HG03457 (cell line): Measurements from ENCODE around the gene ZNF622.
A peak's percentile ranks its signal among the peaks of the same experiment; 100 is the strongest.
"Not testable (repeated sequence)": the region's sequence is repeated elsewhere in the genome, so short reads cannot be mapped to it uniquely, and the experiment has no call there.

Experiments used
- ATAC-seq: cut with Tn5 transposase; IDR thresholded peaks from one replicate; pipeline ENCODE4 v1.9.1; 2021; ENCODE audit warnings: moderate number of reproducible peaks; ENCODE audit not compliant: unreplicated experiment

Gene ZNF622

DNA sequence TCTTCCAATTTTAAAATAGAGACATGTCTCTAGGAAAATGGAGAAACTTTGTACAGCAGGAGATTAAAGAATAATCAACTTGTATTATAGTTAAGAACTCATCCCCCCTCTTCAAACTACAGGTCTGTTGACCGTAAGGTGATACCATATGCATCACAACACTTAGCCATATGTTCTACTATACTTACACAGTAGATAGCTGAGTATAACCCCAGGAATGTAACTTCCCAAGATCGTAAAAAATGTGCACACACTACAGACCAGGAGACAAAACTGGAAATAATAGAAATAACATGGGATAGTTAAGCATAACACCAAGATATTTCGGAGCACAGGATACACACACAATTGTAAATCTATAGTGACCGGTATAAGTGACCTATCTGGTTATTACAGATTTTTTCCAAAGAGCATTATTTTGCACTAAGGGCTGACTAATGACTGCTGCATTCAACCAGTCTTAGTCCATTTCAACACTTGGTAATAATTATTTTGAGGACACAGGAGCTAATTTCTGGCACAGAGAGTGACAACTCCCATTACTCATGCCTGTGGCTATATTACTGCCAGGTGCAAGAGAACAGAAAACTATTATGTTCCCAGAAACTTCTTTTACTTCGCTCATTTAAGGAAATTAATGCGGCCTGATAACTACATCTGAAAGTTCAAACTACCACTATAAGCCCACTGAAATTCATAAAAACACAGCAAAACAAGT, 15.4 kb upstream of the ZNF622 start:
- ATAC-seq = no peak

DNA sequence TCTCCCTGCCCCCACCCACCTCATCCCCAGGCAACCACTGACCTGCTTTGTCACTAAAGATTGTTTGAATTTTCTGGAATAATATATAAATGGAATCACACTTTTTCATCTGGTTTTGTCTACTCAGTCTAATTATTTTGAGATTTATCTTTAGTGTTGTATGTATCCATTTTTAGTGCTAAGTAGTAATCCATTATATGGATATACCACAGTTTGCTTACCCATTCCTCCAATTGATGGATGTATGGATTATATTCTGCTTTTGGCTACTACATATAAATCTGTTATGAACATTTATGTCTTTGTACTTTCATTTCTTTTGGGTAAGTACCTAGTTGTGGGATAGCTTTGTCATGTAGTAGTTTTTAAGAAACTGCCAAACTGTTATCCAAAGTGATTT, 14.5 kb upstream of the ZNF622 start:
- no peak for ATAC-seq

DNA sequence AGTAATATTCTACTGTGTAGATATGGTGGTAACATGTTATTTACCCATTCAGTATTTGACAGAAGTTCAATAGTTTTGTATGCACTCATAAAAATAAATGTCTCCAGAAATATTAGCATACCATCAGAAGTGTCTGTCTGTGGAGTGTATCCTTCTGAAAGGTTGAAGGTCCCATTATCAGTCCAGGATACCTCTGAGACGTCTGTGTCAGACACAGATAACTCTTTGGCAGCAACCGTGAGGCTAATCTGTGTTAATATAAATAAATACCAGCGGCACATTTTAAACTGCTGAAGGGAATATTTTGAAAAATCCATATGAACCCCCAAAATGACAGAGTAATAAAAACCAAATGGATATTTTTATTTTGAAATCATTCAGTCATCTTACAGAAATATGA, 11.9 kb upstream of the ZNF622 start:
- no peak for ATAC-seq

DNA sequence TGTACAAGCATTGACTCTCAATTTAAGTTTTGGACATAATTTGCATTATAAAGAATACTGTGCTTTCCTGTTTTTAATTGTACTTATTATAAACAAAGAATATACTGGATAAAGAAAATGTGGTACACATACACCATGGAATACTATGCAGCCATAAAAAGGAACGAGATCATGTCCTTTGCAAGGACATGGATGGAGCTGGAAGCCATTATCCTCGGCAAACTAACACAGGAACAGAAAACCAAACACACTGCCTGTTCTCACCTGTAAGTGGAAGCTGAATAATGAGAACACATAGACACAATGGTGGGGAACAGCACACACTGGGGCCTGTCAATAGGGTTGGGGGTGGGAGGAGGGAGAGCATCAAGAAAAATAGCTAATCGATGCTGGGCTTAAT, 10.8 kb upstream of the ZNF622 start:
- not testable (repeated sequence) for ATAC-seq

DNA sequence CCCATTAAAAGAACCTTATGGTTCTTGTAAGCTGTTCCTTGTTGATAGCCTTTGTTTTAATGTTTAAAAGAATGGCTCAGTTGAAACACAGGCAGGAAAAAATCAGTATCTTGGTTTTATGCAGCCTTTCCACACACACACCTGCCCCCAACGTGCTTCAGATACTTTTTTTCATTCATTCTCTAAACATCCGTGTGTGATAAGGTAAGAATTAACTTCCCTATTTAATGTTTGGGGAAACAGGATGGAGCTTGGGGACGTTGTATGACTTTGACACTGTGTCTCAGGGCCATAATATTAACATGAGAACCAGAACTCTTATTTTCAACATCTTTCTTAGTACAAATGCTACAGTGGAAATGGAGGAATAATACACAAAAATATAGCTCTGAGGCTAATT, 5.8 kb upstream of the ZNF622 start:
- no peak for ATAC-seq

DNA sequence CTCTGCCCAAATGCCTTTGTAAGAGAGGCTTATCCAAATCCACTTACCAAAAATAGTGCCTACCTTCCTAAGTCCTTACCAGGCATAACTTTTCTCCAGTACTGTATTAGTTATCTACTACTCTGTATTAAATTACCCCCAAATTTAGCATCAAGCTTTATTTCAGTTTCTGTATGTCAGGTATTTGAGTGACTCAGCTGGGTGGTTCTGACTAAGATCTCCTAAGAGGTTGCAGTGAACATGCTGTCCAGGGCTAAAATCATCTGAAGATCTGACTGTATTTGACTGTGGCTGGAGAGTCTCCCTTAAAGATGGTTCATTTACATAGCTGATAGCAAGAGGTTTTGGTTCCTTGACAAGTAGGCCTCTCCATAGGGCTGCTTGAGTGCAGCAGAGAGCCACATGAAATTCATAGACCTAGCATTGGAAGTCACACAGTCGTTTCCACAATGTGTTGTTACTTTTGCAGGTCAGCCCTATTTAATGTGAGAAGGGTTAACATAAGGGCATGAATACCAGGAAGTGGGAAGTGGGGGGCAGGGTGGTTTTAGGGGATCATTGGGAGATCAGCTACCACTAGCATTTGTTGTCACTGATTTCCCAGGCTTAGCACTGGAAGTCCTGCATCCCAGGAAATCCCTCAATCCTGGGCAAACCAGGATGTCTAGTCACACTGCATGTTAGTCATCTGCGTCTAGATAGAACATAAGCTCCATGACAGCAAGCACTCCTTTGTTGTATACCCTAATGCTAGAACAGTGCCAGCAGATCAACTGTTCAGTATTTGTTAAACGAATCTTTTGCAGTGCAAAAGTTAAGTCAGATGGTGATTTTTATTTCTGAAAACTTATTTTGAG, 2.0 kb upstream of the ZNF622 start:
- peak; percentile 74 for ATAC-seq

DNA sequence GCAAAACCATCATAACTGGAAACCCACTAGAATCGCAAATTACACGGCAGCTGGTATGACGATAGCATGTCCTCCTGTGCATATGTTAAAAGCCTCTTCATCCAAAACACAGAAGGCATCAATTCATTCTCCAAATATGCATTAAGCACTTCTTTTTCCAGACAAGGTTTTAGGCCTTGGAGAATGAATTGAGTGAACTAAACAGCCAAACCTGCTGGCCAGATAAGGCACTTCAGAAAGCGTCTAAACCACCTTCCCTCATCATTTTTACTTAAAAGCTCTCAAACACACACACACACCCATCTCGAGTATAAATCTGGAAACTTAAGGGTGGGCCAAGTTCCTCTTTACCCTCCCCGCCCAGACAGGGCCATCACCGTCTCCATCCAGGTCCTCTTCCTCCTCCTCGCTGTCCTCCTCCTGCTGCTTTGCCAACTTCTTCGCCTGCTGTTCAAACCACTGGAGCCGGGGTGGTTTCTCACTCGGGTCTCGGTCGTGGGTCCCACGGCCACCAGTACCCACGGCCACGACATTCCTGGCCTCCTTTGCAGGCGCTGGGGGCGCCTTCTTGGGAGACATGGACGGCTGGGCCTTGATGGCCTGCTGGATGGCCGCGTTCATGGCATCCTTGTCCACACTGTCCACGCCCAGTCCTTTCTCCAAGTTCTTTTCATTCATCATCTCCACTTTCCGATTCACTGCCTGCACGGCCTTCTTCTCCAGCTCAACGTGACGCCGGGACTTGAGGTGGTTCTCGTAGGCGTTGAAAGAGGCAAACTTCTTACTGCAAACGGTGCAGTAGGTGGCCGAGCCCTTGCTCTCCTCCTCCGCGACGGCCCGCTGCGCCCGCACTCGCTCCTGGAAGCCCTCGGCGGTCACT, 696 bp downstream of the ZNF622 start:
- no peak for ATAC-seq

DNA sequence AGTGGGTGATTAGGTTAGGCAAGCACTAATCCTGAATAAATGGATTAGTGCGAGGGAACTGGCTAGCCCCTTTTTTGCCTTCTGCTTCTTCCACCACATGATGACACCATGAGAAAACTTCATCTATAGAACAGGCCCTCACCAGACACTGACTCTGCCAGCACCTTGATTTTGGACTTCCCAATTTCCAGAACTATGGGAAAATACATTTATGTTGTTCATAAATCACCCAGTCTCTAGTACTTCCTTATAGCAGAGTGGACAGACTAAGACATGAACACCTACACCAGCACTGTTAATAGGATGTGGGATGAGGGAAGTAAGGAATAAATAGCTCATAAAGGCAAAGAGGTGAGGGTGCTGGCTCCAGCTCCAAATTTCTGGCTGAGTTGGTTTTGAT, 1.4 kb downstream of the ZNF622 start:
- no peak for ATAC-seq

DNA sequence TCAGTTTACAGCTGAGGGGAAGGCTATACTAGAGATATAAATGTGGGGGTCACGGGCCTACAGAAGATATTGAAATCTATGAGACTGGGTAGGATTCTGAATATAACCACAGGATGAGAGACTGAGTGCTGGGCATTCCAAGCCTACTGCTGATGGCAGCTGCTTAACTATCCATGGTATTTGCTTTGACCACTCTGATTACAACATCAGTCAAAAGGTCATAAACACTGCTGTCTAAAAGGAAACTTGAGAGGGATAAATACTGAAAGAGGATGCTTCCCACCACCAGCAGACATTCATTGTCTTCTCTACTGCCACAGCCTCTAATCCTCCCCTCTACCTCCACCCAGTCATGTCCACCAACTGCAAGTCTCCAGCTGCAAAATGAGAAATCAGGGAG, 3.8 kb downstream of the ZNF622 start:
- ATAC-seq = no peak

DNA sequence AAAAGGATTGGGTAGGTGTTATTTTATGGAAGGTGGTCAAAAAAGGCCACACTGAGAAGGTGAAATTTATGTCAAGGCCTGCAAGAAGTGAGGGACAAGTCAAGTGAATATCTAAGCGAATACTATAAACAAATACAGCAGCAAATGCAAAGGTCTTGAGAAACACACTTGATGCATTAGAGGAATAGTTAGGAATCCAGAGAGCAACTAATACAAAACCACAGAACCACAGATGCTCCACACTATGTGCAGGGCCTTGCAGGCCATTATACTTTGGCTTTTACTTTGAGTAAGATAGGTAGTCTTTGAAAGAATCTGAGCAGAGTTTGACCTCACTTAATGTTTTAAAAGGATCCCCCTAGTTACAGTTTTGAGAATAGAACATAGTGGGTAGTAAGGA, 4.6 kb downstream of the ZNF622 start:
- no peak for ATAC-seq

DNA sequence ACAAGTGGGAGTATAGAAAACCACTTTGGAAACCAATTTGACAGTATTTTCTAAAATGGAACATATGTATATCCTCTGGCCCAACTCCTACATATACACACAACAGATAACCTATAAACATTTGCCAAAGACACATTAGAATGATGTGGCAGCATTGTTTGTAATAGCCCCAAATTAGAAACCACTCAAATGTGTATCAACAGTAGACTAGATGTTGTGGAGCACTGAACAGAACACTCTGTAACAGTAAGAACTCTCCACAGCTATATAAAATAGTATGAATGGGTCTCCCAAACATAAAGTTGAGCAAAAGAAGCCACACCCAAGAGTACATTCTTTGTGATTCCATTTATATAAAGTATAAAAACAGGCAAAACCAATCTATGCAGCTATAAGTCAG, 6.1 kb downstream of the ZNF622 start:
- ATAC-seq = no peak

DNA sequence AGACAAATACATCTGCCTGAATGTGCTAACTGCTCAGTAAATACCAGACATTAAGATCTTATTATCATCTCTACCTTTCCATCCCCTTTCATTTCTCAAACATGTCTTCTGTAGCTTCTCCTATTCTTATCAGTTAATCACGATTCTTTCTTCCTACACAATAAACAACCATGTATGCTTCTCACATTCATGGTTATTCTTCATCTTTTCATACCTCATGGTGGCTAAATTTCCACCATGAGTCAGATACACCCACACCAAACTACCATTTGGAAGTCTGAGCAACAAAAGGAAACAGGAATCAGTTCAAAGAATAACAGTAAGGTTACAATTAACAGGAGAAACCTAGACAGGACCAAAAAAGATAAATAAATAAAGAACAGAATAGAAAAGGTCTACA, 7.7 kb downstream of the ZNF622 start:
- no peak for ATAC-seq

DNA sequence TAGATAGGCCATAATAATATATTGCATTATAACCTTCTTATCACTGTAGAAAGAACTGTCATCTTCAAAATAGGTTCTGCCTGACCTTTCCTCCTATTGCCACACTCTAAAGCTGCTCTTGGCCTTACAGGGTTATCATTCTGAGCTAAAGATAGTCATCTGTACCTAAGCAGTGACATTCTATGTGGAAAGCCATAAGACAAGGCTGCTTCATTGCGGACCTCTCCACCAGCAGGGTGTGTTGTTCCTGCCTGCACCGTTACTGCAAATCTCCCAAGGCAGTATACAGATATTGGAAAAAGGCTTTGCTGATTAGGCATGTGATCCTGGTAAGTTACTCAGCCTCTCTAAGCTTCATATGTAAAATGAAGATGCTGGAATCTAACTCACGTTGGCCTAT, 8.1 kb downstream of the ZNF622 start:
- no peak for ATAC-seq

DNA sequence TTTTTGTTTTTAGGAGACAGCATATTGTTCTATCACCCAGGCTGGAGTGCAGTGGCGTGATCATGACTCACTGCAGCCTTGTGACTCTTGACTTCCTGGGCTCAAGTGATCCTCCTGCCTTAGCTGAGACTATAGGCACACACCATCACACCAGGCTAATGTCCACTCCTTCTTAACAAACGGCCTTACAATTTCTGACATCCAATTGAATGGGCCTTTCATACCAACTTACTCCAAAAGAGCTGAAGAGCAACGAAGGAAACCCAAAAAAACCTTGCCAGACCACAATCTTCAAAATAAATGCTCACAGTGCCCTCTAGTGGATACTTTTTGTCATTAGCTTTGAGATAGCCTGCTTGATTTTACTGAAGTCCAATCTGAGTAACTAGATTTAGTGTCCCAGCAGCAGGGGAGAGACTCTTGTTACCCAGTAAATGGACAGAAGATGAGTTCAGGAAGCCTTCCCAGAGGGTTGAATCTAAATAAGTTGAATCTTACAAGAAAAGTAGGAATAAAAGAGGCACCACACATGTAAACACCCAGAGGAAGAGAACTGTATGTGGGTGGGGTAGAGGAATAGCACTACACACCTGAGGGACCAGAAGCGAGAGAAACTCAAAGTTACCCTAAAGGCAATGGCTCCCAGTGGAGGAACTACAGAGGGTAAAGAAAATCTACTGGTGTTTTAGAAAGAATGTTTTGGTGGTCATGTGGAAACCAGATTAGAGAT, 9.3 kb downstream of the ZNF622 start:
- ATAC-seq = peak; percentile 47

DNA sequence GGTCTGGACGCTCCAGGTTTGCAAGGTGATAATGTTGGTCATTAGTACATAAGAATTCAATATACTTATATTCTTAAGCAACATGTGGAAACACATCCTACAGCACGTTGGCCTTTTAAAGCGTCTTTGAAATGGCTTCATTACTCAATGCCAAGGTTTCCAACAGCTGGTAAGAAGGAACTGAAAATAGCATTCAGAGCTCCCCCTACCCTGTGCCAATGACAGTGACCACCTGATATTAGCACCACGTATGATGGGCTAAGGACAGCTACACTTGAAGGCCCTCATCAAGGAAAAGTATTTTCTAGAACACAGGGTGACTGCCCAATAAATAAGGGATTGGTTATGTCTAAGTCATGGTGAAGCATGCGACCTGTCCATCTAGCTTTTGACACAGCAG, 9.9 kb downstream of the ZNF622 start:
- ATAC-seq = peak; percentile 10

DNA sequence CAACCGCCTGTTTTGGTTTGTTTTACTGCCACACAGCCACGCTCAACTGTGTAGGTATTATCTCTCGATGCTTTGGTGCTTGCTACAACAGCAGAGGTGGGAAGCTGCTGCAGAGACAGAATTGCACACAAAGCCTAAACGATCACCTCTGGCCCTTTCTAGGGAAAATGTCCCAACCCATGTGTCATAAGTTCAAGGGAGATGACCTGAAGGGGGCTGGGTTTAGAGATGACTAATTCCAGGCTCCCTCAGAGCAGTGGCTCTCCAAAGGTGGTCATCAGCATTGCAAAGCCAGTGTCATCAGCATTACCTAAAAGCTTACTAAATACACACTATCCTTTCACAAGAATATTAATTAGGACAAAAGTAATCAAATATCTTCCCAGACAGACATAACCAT, 10.9 kb downstream of the ZNF622 start:
- no peak for ATAC-seq

DNA sequence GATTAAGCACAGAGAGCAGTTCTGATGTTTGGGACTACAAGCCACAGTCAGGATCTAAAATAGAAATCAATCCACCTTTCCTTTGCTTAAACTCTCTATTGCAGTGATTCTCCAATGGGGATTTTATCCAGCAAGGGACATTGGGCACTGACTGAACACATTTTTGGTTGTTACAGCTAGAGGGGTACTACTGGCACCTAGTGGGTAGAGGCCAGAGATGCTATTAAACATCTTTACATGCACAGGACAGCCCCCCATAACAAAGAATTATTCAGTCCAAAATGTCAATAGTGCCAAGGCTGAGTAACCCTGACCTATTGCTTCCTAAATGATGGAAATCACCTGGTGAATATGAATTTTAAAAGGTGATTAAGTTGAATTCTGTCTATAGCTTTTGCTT, 12.0 kb downstream of the ZNF622 start:
- no peak for ATAC-seq

DNA sequence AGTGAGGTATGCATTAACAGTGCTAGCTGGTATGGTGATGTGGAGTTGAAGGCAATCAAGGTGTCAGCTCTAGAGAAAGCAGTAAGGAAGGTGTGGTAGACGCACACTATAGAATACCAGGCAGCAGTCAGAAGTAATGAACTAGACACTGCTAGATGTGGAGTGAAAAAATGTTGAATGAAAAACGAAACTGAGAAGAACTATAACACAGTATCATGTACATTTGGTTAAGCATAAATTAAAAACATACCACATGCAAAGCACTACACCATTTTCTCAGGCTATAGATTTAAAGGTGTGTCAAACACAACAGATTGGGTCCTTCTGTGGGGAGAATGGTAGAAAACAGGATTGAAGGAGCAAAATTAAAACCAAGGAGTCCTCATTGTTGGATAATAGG, 15.4 kb downstream of the ZNF622 start:
- ATAC-seq = no peak

DNA sequence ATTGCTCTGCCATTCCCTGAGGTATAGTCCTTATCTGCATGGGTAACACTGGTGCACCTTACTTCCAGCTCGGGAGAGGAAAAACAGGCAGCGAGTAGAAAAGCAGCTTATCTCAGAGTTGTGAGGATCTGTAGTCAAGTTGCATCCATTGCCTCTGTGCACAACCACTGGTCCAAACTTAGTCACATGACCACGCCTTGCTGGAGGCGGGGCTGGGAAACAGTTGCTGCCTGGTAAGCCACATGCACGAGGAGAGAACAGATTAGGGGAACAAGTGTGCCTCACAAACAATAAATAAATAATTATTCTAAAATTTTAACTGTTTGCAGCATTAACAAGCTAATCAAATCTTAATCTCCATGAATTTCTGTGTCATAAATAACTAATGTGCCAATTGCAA, 18.6 kb downstream of the ZNF622 start:
- ATAC-seq = no peak

DNA sequence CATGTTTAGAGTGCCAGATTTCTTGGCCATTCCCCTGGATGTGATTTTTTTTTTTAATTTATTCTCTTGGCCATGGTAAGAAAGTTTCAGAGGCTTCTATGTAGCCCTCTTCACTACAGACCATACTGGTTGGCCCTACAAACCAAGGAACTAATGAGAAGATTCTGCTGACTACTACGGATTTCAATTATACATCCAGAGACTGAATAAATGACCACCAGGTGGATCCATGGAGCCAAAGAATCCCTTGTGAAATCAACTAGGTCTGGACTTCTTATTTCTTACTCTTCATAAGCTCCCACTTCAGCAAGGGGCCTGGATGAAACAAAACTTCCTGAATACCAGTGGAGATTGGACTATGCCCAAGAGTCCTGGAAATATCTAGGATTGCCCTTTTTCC, 27.6 kb downstream of the ZNF622 start:
- no peak for ATAC-seq
